GM12801 (cell line): ENCODE data around the gene RPL41.

Source experiments
- TF ChIP-seq, protein P1 (sequence below): IDR thresholded peaks from one replicate; pipeline ENCODE4 v1.5.1; 2011; ENCODE audit warnings: control low read depth; ENCODE audit not compliant: insufficient read length; ENCODE audit errors: extremely low read depth

Gene RPL41

GRCh38 chr12:56150563-56150962 is 34.1 kb downstream of the RPL41 start:
- TF ChIP-seq, protein P1, sequence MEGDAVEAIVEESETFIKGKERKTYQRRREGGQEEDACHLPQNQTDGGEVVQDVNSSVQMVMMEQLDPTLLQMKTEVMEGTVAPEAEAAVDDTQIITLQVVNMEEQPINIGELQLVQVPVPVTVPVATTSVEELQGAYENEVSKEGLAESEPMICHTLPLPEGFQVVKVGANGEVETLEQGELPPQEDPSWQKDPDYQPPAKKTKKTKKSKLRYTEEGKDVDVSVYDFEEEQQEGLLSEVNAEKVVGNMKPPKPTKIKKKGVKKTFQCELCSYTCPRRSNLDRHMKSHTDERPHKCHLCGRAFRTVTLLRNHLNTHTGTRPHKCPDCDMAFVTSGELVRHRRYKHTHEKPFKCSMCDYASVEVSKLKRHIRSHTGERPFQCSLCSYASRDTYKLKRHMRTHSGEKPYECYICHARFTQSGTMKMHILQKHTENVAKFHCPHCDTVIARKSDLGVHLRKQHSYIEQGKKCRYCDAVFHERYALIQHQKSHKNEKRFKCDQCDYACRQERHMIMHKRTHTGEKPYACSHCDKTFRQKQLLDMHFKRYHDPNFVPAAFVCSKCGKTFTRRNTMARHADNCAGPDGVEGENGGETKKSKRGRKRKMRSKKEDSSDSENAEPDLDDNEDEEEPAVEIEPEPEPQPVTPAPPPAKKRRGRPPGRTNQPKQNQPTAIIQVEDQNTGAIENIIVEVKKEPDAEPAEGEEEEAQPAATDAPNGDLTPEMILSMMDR, result no peak

- TF ChIP-seq, protein P1, result no peak
Observed at GRCh38 chr12:56151672-56152131, 35.3 kb downstream of the RPL41 start.

- TF ChIP-seq, protein P1, result no peak
Observed at GRCh38 chr12:56152132-56152755, 35.8 kb downstream of the RPL41 start, which contains the start of gene MYL6B. MYL6B (plus strand) TSS chr12:56152587; CDS start chr12:56153919, 1,332 bp downstream.

DNA sequence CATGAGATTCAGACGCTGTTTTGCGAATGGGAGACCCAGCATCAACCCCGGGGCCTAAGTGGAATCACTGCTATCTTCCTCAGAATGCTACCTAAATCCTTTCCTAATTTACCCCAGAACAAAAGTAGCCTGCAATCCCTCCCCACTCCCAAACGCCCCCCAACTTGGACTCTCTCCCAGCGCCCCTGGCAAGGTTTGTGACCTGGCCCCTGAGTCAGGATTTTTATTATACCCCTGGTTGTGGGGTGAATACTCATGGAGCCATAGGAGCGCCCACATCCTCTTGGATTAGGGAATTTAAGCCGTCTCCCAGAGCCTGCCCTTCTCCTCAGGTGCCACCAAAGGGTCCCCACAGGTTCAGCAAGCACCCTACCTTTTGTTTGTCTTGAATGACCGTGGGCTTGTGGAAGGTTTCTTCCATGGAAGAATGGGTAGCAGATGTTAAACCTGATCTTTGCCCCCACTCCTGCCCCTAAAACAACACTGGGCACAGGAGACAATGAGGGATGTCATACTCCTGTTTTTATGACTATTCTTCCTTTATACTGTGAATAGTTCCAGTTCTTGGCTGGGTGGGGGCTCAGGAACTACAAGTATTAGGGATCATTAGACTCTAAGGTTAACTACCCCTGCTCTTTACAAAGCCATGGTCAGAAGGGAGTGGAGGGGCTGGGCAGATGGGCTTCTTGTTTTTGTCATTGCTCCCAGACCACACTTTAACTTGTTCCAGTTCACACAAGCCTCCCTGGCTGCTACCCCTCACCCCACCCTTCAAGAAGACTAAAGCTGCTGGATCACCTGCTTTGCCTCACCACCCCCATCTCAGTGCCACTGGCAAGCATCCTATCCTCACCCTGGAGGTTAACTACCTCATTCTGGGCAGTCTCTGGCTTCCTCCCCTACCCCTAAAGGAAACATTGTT is 36.6 kb downstream of the RPL41 start:
- TF ChIP-seq, protein P1, result no peak

DNA sequence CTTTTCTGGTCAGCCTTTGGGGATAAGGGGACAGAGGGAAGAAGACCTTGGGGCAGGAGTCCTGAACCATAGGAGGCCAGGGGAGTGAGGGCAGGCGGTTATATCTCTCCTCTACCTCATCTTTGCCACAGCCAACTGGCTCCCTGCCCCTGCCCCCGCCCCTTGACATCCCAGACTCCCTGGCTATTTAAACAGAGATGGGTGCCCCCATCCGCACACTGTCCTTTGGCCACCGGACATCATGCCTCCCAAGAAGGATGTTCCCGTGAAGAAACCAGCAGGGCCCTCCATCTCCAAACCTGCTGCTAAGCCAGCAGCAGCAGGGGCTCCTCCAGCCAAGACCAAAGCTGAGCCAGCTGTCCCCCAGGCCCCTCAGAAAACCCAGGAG is 37.2 kb downstream of the RPL41 start:
- TF ChIP-seq, protein P1, result no peak

DNA sequence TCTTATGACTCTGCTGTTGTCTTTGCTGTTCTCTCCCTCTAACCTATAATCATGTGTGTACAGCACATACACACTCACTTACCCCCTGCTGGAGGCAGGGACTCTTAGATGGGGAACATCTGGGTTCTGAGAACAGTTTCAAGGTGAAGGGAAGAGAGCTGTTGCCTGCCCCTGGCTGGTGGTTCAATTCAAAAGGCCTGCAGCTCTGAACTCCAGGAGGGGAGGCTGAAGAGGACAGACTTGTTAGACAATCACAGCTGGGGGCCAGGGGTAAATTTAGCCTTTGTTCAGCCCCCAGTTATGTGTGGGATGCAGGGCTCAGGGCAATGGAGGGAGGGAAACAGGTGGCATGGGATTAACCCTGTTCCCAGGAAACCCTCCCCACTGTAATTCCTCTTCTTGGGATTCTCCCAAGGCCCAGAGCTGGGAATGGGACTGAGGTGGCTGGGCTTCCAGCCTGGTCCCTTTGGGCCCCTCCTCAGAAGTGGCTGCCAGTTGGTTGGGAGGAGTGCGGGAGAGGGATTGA is 37.9 kb downstream of the RPL41 start:
- TF ChIP-seq, protein P1, result no peak

DNA sequence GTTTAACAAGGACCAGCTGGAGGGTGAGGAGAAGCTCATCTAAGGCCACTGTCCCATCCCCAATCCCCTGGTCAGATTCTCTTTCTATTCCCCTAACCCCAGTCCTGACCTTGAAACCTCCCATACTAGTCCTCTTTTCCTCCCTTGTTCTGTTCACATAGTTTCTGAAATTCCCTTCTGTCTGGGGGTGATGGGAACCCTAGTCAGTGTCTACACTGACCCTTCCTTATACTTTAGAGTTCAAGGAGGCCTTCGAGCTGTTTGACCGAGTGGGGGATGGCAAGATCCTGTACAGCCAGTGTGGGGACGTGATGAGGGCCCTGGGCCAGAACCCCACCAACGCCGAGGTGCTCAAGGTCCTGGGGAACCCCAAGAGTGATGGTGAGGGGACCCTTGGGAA is 38.4 kb downstream of the RPL41 start:
- TF ChIP-seq, protein P1, result no peak
